NCI-H510A (cell line): ENCODE measurements around the gene B3GNT3.
"Not testable (repeated sequence)": the region's sequence is repeated elsewhere in the genome, so short reads cannot be mapped to it uniquely, and the experiment has no call there.

Source experiments
- DNase-seq: peaks from one replicate; lab custom pipeline; 2025; lab: John Stamatoyannopoulos, UW

The B3GNT3 gene

DNA sequence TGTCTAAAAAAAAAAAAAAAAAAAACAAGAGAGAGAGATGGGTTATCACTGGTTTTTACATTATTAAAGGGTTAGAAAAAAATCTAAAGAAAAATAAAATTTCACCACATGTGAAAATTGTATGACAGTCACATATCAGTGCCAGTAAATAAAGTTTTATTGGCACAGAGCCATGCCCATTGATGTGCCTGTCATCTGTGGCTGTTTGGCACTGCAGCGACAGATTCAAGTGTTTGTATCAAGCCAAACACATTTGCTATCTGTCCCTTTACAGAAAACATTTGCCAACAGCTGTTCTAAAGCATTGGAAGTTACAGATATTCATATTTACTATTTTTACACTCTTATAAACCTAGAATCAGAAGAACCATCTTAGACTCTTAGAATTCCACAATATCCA, 27.4 kb upstream of the B3GNT3 start:
- no peak for DNase-seq

DNA sequence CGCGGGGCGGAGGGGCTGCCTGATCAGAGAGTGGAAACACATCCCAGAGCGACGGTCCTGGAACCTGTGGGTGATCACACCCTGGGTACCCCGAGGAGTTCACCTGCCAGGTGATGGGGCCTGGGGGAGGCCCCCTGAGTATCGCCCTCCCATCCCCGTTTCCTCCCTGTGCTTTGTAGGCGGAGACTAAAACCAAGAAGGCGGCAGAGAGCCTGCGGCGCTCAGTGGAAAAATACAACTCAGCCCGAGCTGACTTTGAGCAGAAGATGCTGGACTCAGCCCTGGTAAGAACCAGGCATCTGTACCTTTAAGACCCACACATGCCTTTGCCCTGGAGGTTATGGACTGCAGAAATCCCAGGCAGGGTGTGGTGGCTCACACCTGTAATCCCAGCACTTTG, 24.3 kb upstream of the B3GNT3 start:
- no peak for DNase-seq

DNA sequence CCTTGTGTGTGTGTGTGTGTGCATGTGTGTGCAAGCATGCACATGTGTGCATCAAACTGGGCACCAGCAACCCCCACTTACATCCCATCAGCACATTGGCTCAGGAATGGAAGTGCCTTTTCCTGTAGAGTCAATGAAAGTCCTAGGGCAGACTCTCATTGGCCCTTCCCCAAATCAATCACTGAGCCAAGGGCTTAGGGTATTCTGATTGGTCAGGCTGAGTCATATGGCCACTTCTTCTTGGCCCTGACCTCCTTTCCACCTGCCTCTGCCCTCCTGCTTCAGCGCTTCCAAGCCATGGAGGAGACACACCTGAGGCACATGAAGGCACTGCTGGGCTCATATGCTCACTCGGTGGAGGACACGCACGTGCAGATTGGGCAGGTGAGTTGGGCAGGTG, 22.8 kb upstream of the B3GNT3 start:
- no peak for DNase-seq

DNA sequence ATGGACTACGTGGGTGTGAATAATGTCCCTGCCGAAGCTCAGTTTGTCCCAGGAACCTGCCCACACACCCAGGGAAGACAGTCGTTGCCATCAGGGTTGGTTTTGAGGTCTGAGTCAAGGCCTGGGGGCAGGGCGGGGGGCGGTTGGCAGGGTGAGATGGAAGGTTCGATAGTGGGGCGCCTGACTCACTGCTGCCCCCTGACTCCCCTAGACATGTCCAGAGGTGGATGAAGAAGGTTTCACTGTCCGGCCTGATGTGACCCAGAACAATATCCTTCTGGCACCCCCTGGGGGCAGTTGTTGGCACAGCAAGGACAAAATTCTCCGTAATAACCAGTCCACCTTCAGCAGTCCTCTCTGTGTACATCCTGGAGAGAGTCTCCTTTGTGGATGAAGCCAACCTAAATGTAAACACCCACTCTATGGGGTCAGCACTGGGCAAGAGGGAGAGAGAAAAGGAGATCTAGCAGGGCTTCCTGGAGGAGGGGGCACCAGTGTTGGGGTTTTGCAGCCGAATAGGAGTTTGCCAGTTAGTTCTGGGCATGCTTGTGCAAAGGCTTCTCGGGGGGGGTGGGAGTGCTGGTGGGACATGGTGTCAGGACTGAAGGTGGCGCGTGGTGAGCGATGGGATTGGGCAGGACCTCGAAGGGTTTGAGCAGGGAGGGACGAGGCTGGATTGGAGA, 19.6 kb upstream of the B3GNT3 start:
- DNase-seq, result no peak

DNA sequence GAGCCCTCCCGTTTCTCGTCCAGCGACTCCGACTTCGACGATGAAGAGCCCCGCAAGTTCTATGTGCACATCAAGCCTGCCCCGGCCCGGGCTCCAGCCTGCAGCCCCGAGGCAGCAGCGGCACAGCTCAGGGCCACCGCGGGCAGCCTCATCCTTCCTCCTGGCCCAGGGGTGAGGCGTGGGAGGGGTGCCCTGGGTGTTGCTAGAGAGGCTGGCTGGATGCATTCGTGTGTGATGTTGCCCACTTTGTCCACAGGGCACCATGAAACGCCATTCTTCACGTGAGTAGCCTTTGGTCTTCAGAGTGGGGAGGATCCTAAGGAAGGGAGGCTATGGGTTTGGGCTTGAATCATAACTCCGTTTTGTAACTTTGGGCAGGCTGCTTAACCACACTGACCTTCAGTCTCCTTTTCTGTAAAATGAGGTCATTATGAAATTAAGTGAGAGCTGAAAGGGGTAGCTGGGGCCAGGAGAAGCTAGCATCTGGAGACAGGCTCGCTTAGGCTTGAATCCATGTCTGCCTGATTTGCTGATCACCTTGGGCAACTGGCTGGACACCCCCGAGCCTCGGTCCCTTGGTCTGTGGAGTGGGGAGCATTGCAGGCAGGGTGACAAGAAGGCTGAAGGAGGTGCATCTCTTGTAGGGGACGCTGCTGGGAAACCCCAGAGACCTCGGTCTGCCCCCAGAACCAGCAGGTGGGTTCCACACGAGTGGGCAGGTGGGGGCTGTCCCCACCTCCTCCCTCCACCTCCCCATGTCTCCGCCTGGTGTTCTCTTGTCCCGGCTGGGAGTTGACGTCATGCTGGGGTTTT, 18.7 kb upstream of the B3GNT3 start:
- no peak for DNase-seq

DNA sequence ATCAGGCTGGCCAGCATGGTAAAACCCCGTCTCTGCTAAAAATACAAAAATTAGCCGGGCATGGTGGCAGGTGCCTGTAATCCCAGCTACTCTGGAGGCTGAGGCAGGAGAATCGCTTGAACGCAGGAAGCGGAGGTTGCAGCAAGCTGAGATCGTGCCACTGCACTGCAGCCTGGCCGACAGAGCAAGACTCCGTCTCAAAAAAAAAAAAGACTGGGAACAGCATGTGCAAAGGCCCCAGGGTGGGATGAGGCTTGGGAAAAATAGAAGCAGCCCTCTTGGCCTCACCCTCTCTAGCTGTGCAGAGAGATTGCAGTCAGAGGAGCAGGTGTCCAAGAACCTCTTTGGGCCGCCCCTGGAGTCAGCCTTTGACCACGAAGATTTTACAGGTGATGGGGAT, 17.1 kb upstream of the B3GNT3 start:
- DNase-seq, result not testable (repeated sequence)

DNA sequence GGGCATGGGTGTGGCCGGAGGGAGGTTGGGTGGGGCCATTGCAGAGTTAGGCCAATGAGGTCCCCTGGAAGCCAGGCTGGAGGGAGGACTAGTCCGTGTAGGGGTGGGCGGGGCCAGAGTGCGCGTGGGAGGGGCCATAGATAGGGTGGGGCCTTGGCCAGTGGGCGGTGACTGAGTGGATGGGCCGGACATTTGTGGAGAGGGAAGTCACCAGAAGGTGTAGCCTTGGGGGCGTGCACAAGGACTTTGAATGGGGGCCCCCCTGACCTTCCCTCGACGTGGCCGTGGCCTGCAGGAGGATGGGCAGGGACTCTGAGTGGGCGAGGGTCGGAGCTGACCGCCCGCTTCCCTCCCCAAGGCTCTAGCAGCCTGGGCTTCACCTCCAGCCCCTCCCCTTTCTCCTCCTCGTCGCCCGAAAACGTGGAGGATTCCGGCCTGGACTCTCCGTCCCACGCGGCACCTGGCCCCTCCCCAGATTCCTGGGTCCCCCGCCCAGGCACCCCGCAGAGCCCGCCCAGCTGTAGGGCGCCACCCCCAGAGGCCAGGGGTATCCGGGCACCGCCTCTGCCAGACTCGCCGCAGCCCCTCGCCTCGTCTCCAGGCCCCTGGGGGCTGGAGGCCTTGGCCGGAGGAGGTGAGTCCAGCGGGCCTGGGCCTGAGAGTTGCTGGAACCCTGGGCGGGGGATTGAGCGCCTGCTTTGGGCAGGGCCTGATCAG, 16.5 kb upstream of the B3GNT3 start:
- DNase-seq, result no peak

DNA sequence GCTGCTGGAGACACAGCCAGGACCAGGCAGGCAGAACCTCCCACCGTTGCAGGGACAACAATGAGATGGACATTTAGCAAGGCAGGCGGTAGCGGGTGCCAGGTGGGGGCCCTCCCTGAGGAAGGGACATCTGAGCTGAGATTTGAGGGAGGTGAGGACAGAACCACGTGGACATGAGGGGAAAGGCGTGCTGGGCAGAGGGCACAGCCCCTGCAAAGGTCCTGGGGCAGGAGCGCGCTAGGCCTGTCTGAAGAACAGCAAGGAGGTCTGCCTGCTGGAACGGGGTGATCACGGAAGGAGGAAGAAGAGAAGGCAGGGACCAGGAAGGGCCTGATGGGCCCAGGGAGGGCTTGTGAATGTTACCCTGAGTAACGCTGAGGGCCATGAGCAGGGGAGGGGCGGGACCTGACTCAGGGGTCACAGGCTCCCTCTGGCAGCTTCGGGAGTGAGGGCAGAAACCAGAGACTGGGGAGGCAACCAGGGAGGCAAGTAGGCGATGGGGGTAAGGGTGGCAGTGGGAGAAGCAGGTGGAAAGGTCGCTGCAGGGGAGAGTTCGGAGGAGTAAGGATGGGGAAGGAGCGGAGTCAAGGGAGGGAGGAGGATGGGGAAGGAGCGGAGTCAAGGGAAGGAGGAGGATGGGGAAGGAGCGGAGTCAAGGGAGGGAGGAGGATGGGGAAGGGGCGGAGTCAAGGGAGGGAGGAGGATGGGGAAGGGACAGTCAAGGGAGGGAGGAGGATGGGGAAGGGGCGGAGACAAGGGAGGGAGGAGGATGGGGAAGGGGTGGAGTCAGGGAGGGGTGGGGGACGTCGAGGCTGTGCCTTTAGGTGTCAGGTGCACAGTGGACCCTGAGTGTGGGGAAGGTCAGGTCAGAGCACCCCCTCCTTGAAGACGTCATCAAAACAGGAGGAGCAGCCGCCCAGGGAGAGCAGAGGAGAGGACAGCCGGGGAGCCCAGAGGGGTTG, 15.7 kb upstream of the B3GNT3 start:
- no peak for DNase-seq

DNA sequence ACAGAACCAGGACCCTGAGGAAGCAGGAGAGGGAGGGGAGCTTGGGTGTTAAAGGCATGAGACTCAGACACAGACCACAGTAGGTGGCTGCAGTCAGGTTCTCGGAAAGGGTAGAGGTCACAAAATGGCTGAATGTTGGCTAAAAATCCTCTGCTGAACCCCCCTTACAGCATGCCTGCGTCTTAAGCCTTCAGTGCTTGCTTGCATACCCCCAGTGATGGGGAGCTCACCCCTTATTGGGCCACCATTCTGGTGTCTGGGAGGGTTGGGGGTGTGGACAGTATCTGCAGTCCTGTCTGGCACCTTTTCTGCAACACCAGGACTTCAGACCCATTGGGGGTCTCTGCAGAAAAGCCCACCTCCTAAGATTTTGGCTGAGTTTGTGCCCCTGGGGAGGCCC, 14.2 kb upstream of the B3GNT3 start:
- no peak for DNase-seq

DNA sequence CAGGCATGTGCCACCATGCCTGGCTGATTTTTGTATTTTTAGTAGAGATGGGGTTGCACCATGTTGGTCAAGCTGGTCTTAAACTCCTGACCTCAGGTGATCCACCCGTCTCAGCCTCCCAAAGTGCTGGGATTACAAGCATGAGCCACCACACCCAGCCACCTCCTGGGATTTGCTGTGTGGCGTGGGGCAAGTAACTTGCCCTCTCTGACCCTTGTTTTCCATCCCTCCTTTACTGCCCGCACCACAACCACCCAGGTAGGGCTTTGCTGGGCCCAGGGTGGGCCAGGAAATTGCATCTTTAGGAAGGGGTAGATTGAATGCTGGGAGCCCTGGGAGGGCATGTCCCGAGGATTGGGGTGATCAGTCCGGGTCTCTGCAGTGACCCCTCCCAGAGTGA, 11.2 kb upstream of the B3GNT3 start:
- not testable (repeated sequence) for DNase-seq

DNA sequence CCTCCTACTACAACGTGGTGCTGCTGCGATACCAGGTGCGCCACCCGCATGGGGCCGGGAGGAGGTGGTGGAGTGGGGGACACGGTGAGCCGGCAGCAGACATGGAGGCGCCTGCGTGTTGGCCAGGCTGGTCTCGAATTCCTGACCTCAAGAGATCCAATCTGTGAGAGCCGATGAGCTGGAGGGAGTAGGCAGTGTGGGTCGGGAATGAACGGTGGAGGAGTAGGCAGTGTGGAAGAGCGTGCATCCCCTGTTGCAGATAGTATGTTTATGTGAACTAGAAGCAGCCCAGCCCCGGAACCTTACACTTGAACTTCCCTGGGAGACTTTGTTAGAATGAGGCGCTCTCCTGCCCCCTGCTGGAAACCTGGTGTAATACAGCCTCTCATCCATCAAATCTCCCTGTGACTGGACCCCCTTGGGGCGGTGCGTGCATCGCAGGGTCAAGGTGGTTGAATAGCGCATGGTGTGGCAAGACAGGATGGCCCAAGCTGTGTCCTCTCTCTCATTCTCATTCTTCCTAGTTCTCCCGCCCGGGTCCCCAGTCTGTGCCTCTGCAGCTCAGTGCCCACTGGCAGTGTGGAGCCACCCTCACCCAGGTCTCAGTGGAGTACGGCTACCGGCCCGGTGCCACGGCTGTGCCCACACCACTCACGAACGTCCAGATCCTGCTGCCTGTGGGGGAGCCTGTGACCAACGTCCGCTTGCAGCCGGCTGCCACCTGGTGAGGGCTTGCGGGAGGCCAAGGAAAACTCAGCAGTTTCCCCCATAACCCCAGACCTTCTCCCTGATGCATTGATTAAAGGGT, 10.5 kb upstream of the B3GNT3 start:
- peak; percentile 27 for DNase-seq

DNA sequence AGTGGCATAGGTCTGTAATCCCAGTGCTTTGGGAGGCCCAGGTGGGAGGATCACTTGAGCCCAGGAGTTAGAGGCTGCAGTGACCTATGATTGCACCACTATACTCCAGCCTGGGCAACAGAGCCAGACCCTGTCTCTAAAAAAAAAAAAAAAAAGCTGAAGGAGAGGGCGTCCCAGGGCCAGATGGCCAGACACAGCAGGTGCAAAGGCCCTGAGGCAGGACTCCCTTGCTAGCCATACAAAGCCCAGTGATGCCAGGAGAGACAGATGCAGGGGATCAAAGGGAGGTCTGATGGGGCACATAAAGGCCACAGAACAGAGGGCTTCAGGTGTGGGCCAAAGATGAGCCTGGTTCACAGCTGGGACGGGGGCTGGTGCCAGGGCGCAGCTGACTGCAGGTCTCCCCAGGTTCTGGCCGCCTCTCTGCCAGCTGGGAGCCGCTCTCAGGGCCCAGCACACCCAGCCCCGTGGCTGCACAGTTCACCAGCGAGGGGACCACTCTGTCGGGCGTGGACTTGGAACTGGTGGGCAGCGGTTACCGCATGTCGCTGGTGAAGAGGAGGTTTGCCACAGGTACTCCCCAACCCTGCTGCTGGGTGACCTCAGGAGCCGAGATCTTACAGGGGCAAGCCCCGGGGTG, 7.5 kb upstream of the B3GNT3 start:
- no peak for DNase-seq

DNA sequence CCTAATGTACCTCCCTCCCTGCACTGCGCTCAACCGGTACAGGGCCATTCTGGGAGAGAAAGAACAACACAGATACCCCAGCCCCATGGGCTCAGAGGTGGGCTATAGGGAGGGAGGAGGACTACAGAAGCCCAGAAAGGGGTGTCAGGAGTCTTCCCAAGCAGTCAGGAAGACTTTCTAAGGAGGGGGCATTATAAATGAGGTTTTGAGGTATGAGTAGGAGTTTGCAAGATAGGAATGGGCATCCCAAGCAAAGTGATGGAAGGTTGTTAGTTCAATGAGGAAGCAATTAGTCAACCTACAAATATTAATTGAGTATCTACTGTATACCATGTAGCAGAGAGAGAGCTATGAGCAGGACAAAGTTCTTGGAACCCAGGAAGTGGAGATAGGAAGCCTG, 6.3 kb upstream of the B3GNT3 start:
- DNase-seq, result no peak

DNA sequence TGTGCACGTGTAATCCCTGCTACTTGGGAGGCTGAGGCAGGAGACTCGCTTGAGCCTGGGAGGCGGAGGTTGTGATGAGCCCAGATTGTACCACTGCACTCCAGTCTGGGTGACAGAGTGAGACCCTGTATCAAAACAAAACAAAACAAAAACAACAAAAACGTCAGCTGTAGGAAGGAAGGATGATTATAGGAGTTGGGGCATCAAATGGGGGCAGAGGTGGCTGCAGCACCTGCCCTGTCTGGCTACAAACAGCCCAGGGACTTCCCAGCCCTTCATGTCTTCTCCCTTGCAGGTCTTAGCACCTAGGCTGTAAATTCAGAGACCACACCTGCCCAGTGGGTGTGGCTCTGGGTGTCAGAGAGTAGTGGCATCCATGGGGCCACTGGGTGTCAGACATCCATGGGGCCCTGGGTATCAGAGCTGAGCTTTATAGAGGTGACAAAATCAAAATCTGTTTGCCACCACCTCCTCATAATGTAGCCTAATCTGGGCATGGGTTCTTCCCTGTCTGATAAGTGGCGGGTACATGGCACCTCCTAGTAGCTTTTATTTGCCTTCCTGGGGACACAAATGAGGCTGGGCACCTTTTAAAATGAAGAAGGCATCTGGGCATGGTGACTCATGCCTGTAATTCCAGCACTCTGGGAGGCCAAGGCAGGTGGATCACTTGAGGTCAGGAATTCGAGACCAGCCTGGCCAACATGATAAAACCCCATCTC, 4.7 kb upstream of the B3GNT3 start:
- DNase-seq, result no peak

DNA sequence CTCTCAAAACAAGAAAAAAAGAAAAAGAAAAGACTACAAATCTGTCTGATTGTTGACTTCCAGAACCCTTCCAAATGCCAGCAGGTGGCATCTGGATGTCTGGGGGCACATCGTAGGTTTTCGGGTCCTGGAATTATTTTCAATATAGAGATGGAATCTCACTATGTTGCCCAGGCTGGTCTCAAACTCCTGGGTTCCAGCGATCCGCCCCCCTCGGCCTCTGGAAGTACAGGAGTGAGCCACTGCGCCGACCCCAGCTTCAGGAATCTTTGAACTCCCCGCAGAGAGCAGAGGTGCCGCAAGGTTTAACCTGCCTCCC, 567 bp upstream of the B3GNT3 start:
- no peak for DNase-seq

DNA sequence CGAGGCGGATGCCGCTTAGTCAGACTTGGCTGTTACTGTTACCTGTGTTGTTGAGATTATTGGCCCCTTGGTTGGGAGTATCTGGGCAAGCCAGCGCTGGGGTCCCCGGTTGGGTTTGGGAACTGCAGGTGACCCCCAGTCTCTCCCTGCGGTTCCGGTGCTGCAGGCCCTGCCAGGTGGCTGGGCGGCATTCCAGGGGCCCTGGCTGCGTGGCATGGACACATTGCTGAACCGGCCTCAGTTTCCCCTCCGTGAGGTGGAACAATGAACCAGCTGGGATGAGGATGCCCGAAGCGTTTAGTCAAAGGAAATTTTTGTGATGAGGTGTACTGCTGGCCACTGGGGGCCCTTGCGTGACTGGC, 538 bp downstream of the B3GNT3 start:
- no peak for DNase-seq

DNA sequence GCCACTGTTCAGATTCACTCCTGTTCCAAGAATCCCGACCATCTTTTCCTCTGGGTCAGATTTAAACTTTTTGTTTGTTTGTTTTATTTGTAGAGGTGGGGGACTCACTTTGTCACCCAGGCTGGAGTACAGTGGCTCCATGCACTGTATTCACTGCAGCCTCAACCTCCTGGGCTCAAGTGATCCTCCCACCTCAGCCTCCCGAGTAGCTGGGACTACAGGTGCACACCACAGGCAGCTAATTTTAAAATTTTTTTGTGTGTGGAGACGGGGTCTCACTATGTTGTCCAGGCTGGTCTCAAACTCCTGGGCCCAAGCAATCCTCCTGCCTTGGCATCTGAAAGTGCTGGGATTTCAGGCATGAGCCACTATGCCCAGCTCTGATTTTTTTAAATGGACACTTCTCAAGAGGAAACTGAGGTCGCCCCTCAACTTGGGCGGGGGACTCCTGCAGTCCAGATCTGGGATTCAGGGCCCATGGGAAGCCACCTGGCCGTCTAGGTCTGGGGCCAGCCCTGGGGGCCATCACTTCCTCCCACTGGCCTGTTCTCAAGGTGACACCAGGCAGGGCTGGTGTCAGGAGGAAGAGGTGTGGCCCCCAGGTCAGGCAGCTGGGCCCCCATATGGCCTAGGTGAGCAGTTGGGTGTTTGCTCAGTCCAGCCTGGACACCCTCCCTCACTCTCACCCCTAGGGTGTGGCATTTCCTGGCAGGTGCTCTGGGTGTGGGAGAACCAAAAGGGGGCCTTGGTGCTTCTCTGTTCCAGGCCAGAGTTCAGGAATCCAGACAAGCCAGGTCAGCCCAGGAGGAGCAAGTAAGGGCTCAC, 1.3 kb downstream of the B3GNT3 start:
- no peak for DNase-seq

DNA sequence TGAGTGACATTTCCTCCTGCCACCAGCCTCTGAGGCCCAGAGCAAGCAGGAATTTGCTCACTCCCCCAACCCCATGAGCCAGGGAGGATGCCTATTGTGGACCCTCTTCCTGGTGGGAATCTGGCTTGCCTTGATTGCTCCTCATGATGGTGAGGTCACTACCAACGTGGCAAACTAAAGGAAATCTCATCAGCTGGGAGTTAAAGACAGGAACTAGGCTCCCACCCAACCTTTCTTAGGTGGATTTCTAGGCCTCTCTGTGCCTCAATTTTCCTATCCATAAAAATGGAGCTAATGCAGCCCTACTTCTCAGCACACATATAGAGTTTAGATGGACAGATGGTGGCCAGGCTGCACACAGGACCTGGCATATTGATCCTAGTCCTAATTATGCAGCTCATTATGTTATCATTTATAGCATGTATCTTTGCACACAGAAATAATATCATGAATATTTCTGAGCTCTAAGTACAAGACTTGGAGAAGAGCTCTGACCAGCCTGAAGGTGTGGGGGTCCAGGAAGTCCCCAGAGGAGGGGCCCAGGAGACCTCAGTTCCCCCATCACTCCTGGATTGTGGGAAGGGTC, 2.0 kb downstream of the B3GNT3 start:
- no peak for DNase-seq
